WTC11 (cell line): ENCODE results near the gene ERMP1. TPM values are rescaled to one million over a fixed set of nuclear protein-coding genes. Genes with fewer than 3 reads are reported as not detected.

Experiments
- ATAC-seq: fragments of 200-7000 bp; cut with Tn5 transposase; 2 replicates; pipeline ENCODE4 v1.10.0; 2021; ENCODE audit warnings: mild to moderate bottlenecking, moderate library complexity
- CTCF ChIA-PET: fragments of 300-600 bp; sonication (Branson Sonifier 250); formaldehyde crosslinking; loops from one replicate; lab custom pipeline; 2021; ENCODE audit warnings: antibody characterized with exemption; lab: Charles Lee
- POLR2A ChIA-PET: fragments of 350-600 bp; sonication (Branson Sonifier 250); formaldehyde crosslinking; loops from one replicate; lab custom pipeline; 2021; ENCODE audit warnings: antibody characterized with exemption; lab: Charles Lee
- DNase-seq: peaks from one replicate; pipeline ENCODE4 v3.0.0; 2021; ENCODE audit warnings: low spot score
- H3K27ac Mint-ChIP-seq: 2 replicates; pipeline ENCODE4 v1.8.0; 2021; ENCODE audit warnings: mixed read lengths
- H3K27me3 Mint-ChIP-seq: 2 replicates; pipeline ENCODE4 v1.8.0; 2021; ENCODE audit warnings: low read depth, mild to moderate bottlenecking, moderate library complexity, mixed read lengths
- H3K36me3 Mint-ChIP-seq: 2 replicates; pipeline ENCODE4 v1.8.0; 2021; ENCODE audit warnings: mixed read lengths
- H3K4me1 Mint-ChIP-seq: 2 replicates; pipeline ENCODE4 v1.8.0; 2022; ENCODE audit warnings: mixed read lengths
- H3K4me3 Mint-ChIP-seq: 2 replicates; pipeline ENCODE4 v1.8.0; 2021; ENCODE audit warnings: mild to moderate bottlenecking, moderate library complexity, mixed read lengths
- H3K9me3 Mint-ChIP-seq: 2 replicates; pipeline ENCODE4 v1.8.0; 2021; ENCODE audit warnings: mixed read lengths
- ATF1 ChIP-seq: sonication (generic); formaldehyde crosslinking; IDR thresholded peaks from 2 replicates; pipeline ENCODE4 v1.8.1; 2023; ENCODE audit warnings: mild to moderate bottlenecking, moderate library complexity, missing genetic modification reagents
- GTF2I ChIP-seq: fragments of 250-450 bp; sonication (Bioruptor Pico); conservative IDR thresholded peaks from 2 replicates; pipeline ENCODE4 v1.4.0; 2021; ENCODE audit warnings: mild to moderate bottlenecking
- IRF1 ChIP-seq: sonication (generic); formaldehyde crosslinking; IDR thresholded peaks from 2 replicates; pipeline ENCODE4 v1.8.0; 2023; ENCODE audit warnings: missing genetic modification reagents
- NR2C2 ChIP-seq: sonication (generic); formaldehyde crosslinking; IDR thresholded peaks from 2 replicates; pipeline ENCODE4 v1.8.0; 2022; ENCODE audit warnings: mild to moderate bottlenecking, missing genetic modification reagents
- SMAD3 ChIP-seq: sonication (generic); formaldehyde crosslinking; IDR thresholded peaks from 2 replicates; pipeline ENCODE4 v1.8.0; 2022; ENCODE audit warnings: missing genetic modification reagents, mild to moderate bottlenecking, borderline replicate concordance
- SMAD4 ChIP-seq: sonication (generic); formaldehyde crosslinking; IDR thresholded peaks from 2 replicates; pipeline ENCODE4 v1.8.0; 2022; ENCODE audit warnings: mild to moderate bottlenecking, missing genetic modification reagents
- SP1 ChIP-seq: sonication (generic); formaldehyde crosslinking; conservative IDR thresholded peaks from 2 replicates; pipeline ENCODE4 v1.8.1; 2022; ENCODE audit warnings: missing genetic modification reagents
- TCF7 ChIP-seq: sonication (generic); formaldehyde crosslinking; IDR thresholded peaks from 2 replicates; pipeline ENCODE4 v1.8.0; 2022; ENCODE audit warnings: mild to moderate bottlenecking, low read depth, missing genetic modification reagents, moderate library complexity
- ZNF232 ChIP-seq: sonication (generic); formaldehyde crosslinking; IDR thresholded peaks from 2 replicates; pipeline ENCODE4 v1.8.0; 2022; ENCODE audit warnings: mild to moderate bottlenecking, missing genetic modification reagents
- ZNF317 ChIP-seq: sonication (generic); formaldehyde crosslinking; IDR thresholded peaks from 2 replicates; pipeline ENCODE4 v1.8.1; 2023; ENCODE audit warnings: low read depth, mild to moderate bottlenecking, moderate library complexity, missing genetic modification reagents, borderline replicate concordance
- ZNF423 ChIP-seq: fragments of 250-450 bp; sonication (Bioruptor Pico); IDR thresholded peaks from 2 replicates; pipeline ENCODE4 v2.1.2; 2022; ENCODE audit warnings: mild to moderate bottlenecking, moderate library complexity
- ZNF532 ChIP-seq: fragments of 250-450 bp; sonication (Bioruptor Pico); IDR thresholded peaks from 2 replicates; pipeline ENCODE4 v1.9.0; 2021; ENCODE audit warnings: mild to moderate bottlenecking, borderline replicate concordance
- total RNA-seq: library from RNA; stranded (reverse); gene quantifications from 3 replicates; pipeline ENCODE4 v1.2.3, GENCODE V29; 2021
- TF ChIP-seq, protein P1 (sequence below): sonication (generic); formaldehyde crosslinking; IDR thresholded peaks from 2 replicates; pipeline ENCODE4 v1.8.1; 2023; ENCODE audit warnings: mild to moderate bottlenecking, missing genetic modification reagents, borderline replicate concordance
- TF ChIP-seq, protein P2 (sequence below): fragments of 200-600 bp; IDR thresholded peaks from 2 replicates; pipeline ENCODE4 v1.8.0; 2022; ENCODE audit warnings: antibody characterized with exemption
- TF ChIP-seq, protein P3 (sequence below): fragments of 250-450 bp; sonication (Bioruptor Pico); conservative IDR thresholded peaks from 2 replicates; pipeline ENCODE4 v1.9.0; 2021; ENCODE audit warnings: mild to moderate bottlenecking
- TF ChIP-seq, protein P4 (sequence below): sonication (generic); formaldehyde crosslinking; IDR thresholded peaks from 2 replicates; pipeline ENCODE4 v1.8.0; 2022; ENCODE audit warnings: mild to moderate bottlenecking, missing genetic modification reagents

Gene ERMP1
- total RNA-seq, 1 experiment from 2014 or later: 25.4 TPM

GRCh38 chr9:5756633-5757032, 76.3 kb downstream of the ERMP1 start (continued):
- TF ChIP-seq ZNF532: no peak
- no peak for TF ChIP-seq SMAD3 (CRISPR knock-in tag)
- TF ChIP-seq ZNF317 (CRISPR knock-in tag): no peak
- TF ChIP-seq IRF1 (CRISPR knock-in tag): no peak
- TF ChIP-seq NR2C2 (CRISPR knock-in tag): no peak
- no peak for TF ChIP-seq ZNF232 (CRISPR knock-in tag)
- no peak for TF ChIP-seq SMAD4 (CRISPR knock-in tag)
- no peak for TF ChIP-seq ATF1
- no peak for TF ChIP-seq SP1 (CRISPR knock-in tag)
- no peak for TF ChIP-seq ZNF423 (CRISPR knock-in tag)
- TF ChIP-seq, protein P1, sequence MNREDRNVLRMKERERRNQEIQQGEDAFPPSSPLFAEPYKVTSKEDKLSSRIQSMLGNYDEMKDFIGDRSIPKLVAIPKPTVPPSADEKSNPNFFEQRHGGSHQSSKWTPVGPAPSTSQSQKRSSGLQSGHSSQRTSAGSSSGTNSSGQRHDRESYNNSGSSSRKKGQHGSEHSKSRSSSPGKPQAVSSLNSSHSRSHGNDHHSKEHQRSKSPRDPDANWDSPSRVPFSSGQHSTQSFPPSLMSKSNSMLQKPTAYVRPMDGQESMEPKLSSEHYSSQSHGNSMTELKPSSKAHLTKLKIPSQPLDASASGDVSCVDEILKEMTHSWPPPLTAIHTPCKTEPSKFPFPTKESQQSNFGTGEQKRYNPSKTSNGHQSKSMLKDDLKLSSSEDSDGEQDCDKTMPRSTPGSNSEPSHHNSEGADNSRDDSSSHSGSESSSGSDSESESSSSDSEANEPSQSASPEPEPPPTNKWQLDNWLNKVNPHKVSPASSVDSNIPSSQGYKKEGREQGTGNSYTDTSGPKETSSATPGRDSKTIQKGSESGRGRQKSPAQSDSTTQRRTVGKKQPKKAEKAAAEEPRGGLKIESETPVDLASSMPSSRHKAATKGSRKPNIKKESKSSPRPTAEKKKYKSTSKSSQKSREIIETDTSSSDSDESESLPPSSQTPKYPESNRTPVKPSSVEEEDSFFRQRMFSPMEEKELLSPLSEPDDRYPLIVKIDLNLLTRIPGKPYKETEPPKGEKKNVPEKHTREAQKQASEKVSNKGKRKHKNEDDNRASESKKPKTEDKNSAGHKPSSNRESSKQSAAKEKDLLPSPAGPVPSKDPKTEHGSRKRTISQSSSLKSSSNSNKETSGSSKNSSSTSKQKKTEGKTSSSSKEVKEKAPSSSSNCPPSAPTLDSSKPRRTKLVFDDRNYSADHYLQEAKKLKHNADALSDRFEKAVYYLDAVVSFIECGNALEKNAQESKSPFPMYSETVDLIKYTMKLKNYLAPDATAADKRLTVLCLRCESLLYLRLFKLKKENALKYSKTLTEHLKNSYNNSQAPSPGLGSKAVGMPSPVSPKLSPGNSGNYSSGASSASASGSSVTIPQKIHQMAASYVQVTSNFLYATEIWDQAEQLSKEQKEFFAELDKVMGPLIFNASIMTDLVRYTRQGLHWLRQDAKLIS (CRISPR knock-in tag): no peak

DNA sequence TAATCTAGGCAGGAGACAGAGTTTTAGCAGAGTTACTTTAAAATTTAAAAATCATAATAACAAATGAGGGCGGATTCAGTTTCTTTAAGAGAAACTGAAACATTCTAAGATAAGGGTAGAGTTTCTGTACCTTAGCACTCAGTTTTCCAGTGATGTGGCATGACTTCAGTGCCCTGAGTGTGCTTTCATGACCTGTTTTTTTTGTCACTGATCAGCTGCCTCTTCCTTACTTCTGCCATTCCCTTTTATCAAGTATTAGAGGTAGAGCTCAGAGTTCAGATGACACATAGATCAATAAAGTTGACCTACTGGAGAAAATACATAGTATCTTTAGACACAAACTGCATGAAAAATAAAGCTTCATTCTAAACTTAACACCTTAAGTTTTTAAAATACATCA, 82.3 kb downstream of the ERMP1 start:
- no peaks in the 10 kb centered on the region for H3K27me3 Mint-ChIP-seq
- no peaks in the 10 kb centered on the region for H3K9me3 Mint-ChIP-seq
- H3K36me3 Mint-ChIP-seq: peaks cover 21% of the 10 kb centered on the region
- ChIA-PET CTCF (no interaction called here), POLR2A (no interaction called here)
- H3K4me1 Mint-ChIP-seq: no peaks in the 10 kb centered on the region
- H3K27ac Mint-ChIP-seq: no peak overlapping the region
- DNase-seq (no peak), ATAC-seq (no peak)
- TF ChIP-seq, protein P2, sequence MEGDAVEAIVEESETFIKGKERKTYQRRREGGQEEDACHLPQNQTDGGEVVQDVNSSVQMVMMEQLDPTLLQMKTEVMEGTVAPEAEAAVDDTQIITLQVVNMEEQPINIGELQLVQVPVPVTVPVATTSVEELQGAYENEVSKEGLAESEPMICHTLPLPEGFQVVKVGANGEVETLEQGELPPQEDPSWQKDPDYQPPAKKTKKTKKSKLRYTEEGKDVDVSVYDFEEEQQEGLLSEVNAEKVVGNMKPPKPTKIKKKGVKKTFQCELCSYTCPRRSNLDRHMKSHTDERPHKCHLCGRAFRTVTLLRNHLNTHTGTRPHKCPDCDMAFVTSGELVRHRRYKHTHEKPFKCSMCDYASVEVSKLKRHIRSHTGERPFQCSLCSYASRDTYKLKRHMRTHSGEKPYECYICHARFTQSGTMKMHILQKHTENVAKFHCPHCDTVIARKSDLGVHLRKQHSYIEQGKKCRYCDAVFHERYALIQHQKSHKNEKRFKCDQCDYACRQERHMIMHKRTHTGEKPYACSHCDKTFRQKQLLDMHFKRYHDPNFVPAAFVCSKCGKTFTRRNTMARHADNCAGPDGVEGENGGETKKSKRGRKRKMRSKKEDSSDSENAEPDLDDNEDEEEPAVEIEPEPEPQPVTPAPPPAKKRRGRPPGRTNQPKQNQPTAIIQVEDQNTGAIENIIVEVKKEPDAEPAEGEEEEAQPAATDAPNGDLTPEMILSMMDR: no peak
- TF ChIP-seq GTF2I (CRISPR knock-in tag) (no peak), TCF7 (CRISPR knock-in tag) (no peak)
- H3K4me3 Mint-ChIP-seq: no peak overlapping the region

GRCh38 chr9:5749306-5749705, 83.6 kb downstream of the ERMP1 start:
- H3K27me3 Mint-ChIP-seq: no peaks in the 10 kb centered on the region
- no peak for DNase-seq
- H3K27ac Mint-ChIP-seq: no peak overlapping the region
- POLR2A ChIA-PET: interaction anchor here (0.6 kb wide), 1 partner anchor 13 kb away, joined by 5 read pairs; no protein-coding TSS in a partner anchor
- CTCF ChIA-PET: interaction anchor here (0.7 kb wide), 1 partner anchor 19 kb away, joined by 3 read pairs; no protein-coding TSS in a partner anchor
- peaks cover 25% of the 10 kb centered on the region for H3K36me3 Mint-ChIP-seq
- H3K9me3 Mint-ChIP-seq: no peaks in the 10 kb centered on the region
- no peak overlapping the region for H3K4me3 Mint-ChIP-seq
- no peaks in the 10 kb centered on the region for H3K4me1 Mint-ChIP-seq
- ATAC-seq: no peak
- TF ChIP-seq, protein P3, sequence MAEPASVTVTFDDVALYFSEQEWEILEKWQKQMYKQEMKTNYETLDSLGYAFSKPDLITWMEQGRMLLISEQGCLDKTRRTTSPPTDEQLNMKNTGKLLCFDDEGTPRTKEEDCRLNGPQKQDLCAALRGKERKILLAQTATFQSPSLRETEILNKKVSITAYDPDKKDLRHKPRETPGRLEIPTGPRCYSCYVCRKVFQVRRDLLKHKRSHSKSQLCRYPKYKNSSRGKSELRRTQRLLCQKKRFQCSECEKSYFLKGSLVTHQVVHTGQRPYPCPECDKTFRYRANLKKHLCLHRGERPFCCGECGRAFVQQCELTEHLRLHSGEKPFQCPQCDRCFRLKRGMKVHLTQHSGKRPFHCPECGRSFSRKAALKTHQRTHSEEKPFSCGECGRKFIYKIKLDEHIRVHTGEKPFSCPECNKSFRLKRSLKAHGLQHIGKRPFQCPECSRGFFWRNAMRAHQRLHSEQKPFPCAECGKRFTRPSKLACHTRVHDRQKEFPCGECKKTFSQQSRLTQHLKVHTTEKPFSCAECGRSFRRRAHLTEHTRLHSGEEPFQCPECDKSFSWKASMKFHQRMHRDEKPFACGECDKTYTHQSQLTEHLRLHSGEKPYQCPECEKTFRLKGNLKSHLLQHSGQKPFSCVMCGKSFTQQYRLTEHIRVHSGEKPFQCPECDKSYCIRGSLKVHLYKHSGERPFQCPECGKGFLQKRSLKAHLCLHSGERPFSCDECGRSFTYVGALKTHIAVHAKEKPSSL (CRISPR knock-in tag): no peak
- TF ChIP-seq, protein P2: no peak
- TF ChIP-seq, protein P4, sequence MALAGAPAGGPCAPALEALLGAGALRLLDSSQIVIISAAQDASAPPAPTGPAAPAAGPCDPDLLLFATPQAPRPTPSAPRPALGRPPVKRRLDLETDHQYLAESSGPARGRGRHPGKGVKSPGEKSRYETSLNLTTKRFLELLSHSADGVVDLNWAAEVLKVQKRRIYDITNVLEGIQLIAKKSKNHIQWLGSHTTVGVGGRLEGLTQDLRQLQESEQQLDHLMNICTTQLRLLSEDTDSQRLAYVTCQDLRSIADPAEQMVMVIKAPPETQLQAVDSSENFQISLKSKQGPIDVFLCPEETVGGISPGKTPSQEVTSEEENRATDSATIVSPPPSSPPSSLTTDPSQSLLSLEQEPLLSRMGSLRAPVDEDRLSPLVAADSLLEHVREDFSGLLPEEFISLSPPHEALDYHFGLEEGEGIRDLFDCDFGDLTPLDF (CRISPR knock-in tag): no peak
- TF ChIP-seq, all 79 proteins: peak for 0
